Activated CD4-positive, alpha-beta T cell treated with anti-CD3 and anti-CD28 coated beads, Interleukin-2, amount 10 ng/mL, durations not matched to agents 24 days and 14 days (primary cell): ENCODE results near the gene CHRM4. TPM values are rescaled to one million over a fixed set of nuclear protein-coding genes. Genes with fewer than 3 reads are reported as not detected.
A peak's percentile ranks its signal among the peaks of the same experiment; 100 is the strongest.
"Not testable (repeated sequence)": the region's sequence is repeated elsewhere in the genome, so short reads cannot be mapped to it uniquely, and the experiment has no call there.

Experiments used
- DNase-seq: peaks from one replicate; pipeline ENCODE4 v3.0.0; 2022
- H3K27ac Mint-ChIP-seq: one replicate; pipeline ENCODE4 v1.8.0; 2022; ENCODE audit warnings: mild to moderate bottlenecking, mixed read lengths
- H3K27me3 Mint-ChIP-seq: one replicate; pipeline ENCODE4 v1.8.0; 2022; ENCODE audit warnings: mixed read lengths
- H3K36me3 Mint-ChIP-seq: one replicate; pipeline ENCODE4 v1.8.0; 2022; ENCODE audit warnings: low read depth, mild to moderate bottlenecking, mixed read lengths
- H3K4me1 Mint-ChIP-seq: one replicate; pipeline ENCODE4 v1.8.0; 2021; ENCODE audit warnings: mixed read lengths
- H3K4me3 Mint-ChIP-seq: one replicate; pipeline ENCODE4 v1.8.0; 2022; ENCODE audit warnings: mild to moderate bottlenecking, moderate library complexity, mixed read lengths
- H3K9me3 Mint-ChIP-seq: one replicate; pipeline ENCODE4 v1.8.0; 2021; ENCODE audit warnings: mixed read lengths
- intact Hi-C: fragments of 100-400 bp; cut with micrococcal nuclease; formaldehyde crosslinking; loops from one replicate; pipeline ENCODE4 v1.15.1; 2023
- total RNA-seq: library from RNA; stranded (reverse); gene quantifications from 2 replicates; pipeline ENCODE4 v1.2.3, GENCODE V29; 2022

CHRM4 gene
- total RNA-seq, 1 donor from 2014 or later, result 0.84 TPM

GRCh38 chr11:46381819-46382645 lies 9.5 kb downstream of the CHRM4 start:
- H3K9me3 Mint-ChIP-seq, result no peaks in the 10 kb centered on the region
- peak overlapping the region; percentile 79 for H3K4me3 Mint-ChIP-seq
- DNase-seq, result peak; percentile 75
- peaks cover 19% of the 10 kb centered on the region for H3K36me3 Mint-ChIP-seq
- peaks cover 24% of the 10 kb centered on the region for H3K27me3 Mint-ChIP-seq
- H3K4me1 Mint-ChIP-seq, result peaks cover 14% of the 10 kb centered on the region
- peak overlapping the region; percentile 71 for H3K27ac Mint-ChIP-seq
- intact Hi-C loops, result loop anchor here (1.0 to 2.0 kb wide), 3 partner anchors 7 to 143 kb away; no protein-coding TSS in a partner anchor

GRCh38 chr11:46381048-46381818 lies 10.3 kb downstream of the CHRM4 start, which contains the start of gene MDK:
MDK (plus strand) TSS chr11:46381669; CDS start chr11:46382058, 389 bp downstream.
- H3K4me1 Mint-ChIP-seq, result peaks cover 9% of the 10 kb centered on the region
- DNase-seq, result peak; percentile 70
- H3K36me3 Mint-ChIP-seq, result peaks cover 27% of the 10 kb centered on the region
- H3K9me3 Mint-ChIP-seq, result no peaks in the 10 kb centered on the region
- H3K27me3 Mint-ChIP-seq, result peaks cover 16% of the 10 kb centered on the region
- peak within 1 kb of the TSS; percentile 80 for H3K27ac Mint-ChIP-seq
- intact Hi-C loops, result loop anchor here (1.0 to 2.0 kb wide), 3 partner anchors 8 to 142 kb away; no protein-coding TSS in a partner anchor
- H3K4me3 Mint-ChIP-seq, result peak within 1 kb of the TSS; percentile 79

GRCh38 chr11:46380340-46381047 lies 11.1 kb downstream of the CHRM4 start:
- Mint-ChIP-seq H3K9me3 (no peaks in the 10 kb centered on the region), H3K27me3 (peaks cover 10% of the 10 kb centered on the region), H3K36me3 (peaks cover 30% of the 10 kb centered on the region), H3K27ac (peak overlapping the region; percentile 80), H3K4me3 (peak overlapping the region; percentile 79), H3K4me1 (peaks cover 9% of the 10 kb centered on the region)
- intact Hi-C loops, result loop anchor here (1.0 to 2.0 kb wide), 4 partner anchors 9 to 142 kb away; no protein-coding TSS in a partner anchor
- peak; percentile 91 for DNase-seq

GRCh38 chr11:46379482-46380293 lies 11.9 kb downstream of the CHRM4 start:
- not testable (repeated sequence) for H3K4me3 Mint-ChIP-seq, H3K4me1 Mint-ChIP-seq, H3K9me3 Mint-ChIP-seq, H3K27me3 Mint-ChIP-seq, DNase-seq
- intact Hi-C loops, result loop anchor here (1.0 to 2.0 kb wide), 3 partner anchors 19 to 141 kb away; no protein-coding TSS in a partner anchor
- H3K36me3 Mint-ChIP-seq, result peaks cover 35% of the 10 kb centered on the region
- H3K27ac Mint-ChIP-seq, result peak overlapping the region; percentile 75

GRCh38 chr11:46378811-46379481 lies 12.6 kb downstream of the CHRM4 start:
- Mint-ChIP-seq H3K4me3 (no peak overlapping the region), H3K9me3 (no peaks in the 10 kb centered on the region), H3K36me3 (peaks cover 37% of the 10 kb centered on the region), H3K27me3 (peaks cover 8% of the 10 kb centered on the region), H3K27ac (peak overlapping the region; percentile 75), H3K4me1 (peaks cover 9% of the 10 kb centered on the region)
- DNase-seq, result no peak
- intact Hi-C loops, result no loop called here

- Mint-ChIP-seq H3K36me3 (peaks cover 39% of the 10 kb centered on the region), H3K4me1 (peaks cover 9% of the 10 kb centered on the region), H3K27ac (no peak overlapping the region), H3K27me3 (peaks cover 5% of the 10 kb centered on the region), H3K9me3 (no peaks in the 10 kb centered on the region), H3K4me3 (no peak overlapping the region)
- DNase-seq, result no peak
- intact Hi-C loops, result no loop called here
These were observed 13.3 kb downstream of the CHRM4 start for GRCh38 chr11:46378296-46378695.

GRCh38 chr11:46377831-46378230 lies 13.7 kb downstream of the CHRM4 start:
- Mint-ChIP-seq H3K4me3 (no peak overlapping the region), H3K36me3 (peaks cover 39% of the 10 kb centered on the region), H3K4me1 (peaks cover 9% of the 10 kb centered on the region), H3K27me3 (peaks cover 5% of the 10 kb centered on the region), H3K27ac (no peak overlapping the region), H3K9me3 (no peaks in the 10 kb centered on the region)
- DNase-seq, result no peak
- intact Hi-C loops, result no loop called here

GRCh38 chr11:46377290-46377689 lies 14.3 kb downstream of the CHRM4 start:
- Mint-ChIP-seq H3K4me3 (no peak overlapping the region), H3K9me3 (no peaks in the 10 kb centered on the region), H3K4me1 (peaks cover 9% of the 10 kb centered on the region), H3K27me3 (peaks cover 5% of the 10 kb centered on the region), H3K36me3 (peaks cover 43% of the 10 kb centered on the region), H3K27ac (no peak overlapping the region)
- intact Hi-C loops, result no loop called here
- DNase-seq, result no peak

GRCh38 chr11:46376258-46377050 lies 15.1 kb downstream of the CHRM4 start:
- intact Hi-C loops, result no loop called here
- Mint-ChIP-seq H3K27me3 (no peaks in the 10 kb centered on the region), H3K4me3 (no peak overlapping the region), H3K36me3 (peaks cover 44% of the 10 kb centered on the region), H3K9me3 (no peaks in the 10 kb centered on the region), H3K27ac (no peak overlapping the region), H3K4me1 (peaks cover 6% of the 10 kb centered on the region)
- no peak for DNase-seq

GRCh38 chr11:46375392-46376101 lies 16.0 kb downstream of the CHRM4 start:
- Mint-ChIP-seq H3K4me1 (peaks cover 6% of the 10 kb centered on the region), H3K36me3 (peaks cover 44% of the 10 kb centered on the region), H3K27ac (no peak overlapping the region), H3K4me3 (no peak overlapping the region), H3K9me3 (no peaks in the 10 kb centered on the region), H3K27me3 (no peaks in the 10 kb centered on the region)
- DNase-seq, result no peak
- intact Hi-C loops, result no loop called here

- intact Hi-C loops, result no loop called here
- Mint-ChIP-seq H3K27ac (no peak overlapping the region), H3K9me3 (no peaks in the 10 kb centered on the region), H3K4me1 (peaks cover 3% of the 10 kb centered on the region), H3K36me3 (peaks cover 49% of the 10 kb centered on the region), H3K27me3 (no peaks in the 10 kb centered on the region), H3K4me3 (no peak overlapping the region)
- no peak for DNase-seq
These were observed 16.8 kb downstream of the CHRM4 start for GRCh38 chr11:46374815-46375214.
